ENCODE results near the gene NEURL3. TPM values are rescaled to one million over a fixed set of nuclear protein-coding genes. Genes with fewer than 3 reads are reported as not detected.

The NEURL3 gene
- total and polyA plus RNA-seq, 9 of the 15 experiments (the other 6 are each of a cell fraction or from before 2014, with no cell fraction given) = not detected

DNA sequence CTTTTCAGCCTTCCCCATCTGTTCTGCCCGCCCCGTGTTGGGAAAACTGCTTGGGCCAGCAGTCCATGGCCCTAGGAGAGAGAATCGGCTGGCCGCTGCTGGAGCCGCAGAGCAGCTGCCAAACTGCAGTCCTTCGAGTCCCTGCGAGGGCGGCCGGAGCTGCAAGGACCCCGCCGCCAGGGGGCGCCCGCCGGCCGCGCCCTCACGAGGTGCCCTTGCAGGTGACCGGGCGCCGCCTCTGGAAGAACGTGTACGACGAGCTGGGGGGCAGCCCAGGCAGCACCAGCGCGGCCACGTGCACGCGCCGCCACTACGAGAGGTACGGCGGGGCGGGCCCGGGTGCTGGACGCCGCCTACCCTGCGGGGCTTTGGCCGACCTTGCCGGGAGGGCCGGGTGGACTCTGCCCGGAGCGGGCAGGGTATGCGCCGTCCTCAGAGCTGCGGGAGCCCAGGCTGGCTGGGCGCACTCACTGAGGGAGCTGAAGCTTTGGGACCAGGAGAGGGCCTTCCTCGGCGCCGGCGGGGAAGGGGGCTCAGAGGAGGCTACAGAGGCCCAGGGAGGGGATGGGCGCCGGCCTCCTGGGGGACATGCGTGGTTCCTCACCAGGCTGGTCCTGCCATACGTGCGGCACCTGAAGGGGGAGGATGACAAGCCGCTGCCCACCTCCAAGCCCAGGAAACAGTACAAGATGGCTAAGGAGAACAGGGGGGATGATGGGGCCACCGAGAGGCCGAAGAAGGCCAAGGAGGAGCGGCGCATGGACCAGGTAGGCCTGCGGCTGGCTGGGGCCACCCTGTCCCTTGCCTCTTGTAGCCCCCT, 45.0 kb upstream of the NEURL3 start:
- POLR2A ChIA-PET = interaction anchor here (0.6 to 1.0 kb wide), 4 partner anchors 11 to 266 kb away, joined by 3 to 4 read pairs (median 4); partner anchors contain the start of genes CNNM3 and KANSL3
- DNase-seq (ENCODE audit: extremely low read depth in 1 of 4, low spot score in 3 of 4) = peak; percentile 79 to 86 (median 82)
- Histone ChIP-seq H3K9ac (ENCODE audit: insufficient read depth in 1 of 2, low read depth in 2 of 2, low read length in 2 of 2) (peak overlapping the region in 1 of 2 experiments; percentile 73; a peak in 2 of 4 replicates), H3K4me2 (ENCODE audit: insufficient read depth, low read length) (no peak overlapping the region), H3K4me3 (no peak overlapping the region), H3K27ac (ENCODE audit: extremely low read depth, low read depth, low read length) (no peak overlapping the region), H3K27me3 (ENCODE audit: control insufficient read depth in 2 of 2, insufficient read depth in 2 of 2, low read length in 2 of 2) (no peaks in the 10 kb centered on the region), H3K79me2 (ENCODE audit: control insufficient read depth, insufficient read depth, low read length) (no peaks in the 10 kb centered on the region), H2AFZ (ENCODE audit: low read depth, low read length) (peak overlapping the region; percentile 55; the same call in 1 of the 2 replicates), H3K9me1 (ENCODE audit: control insufficient read depth, insufficient read depth, low read length) (no peaks in the 10 kb centered on the region), H3K4me1 (replicated peaks in 1 of 2; ENCODE audit: control insufficient read depth in 2 of 2, insufficient read depth in 2 of 2, low read length in 2 of 2) (peaks cover 0 to 35% of the 10 kb centered on the region in 2 experiments; a peak in 2 of 5 replicates), H4K20me1 (replicated peaks; ENCODE audit: control insufficient read depth, insufficient read depth, low read length) (no peaks in the 10 kb centered on the region), H3K36me3 (ENCODE audit: control insufficient read depth, insufficient read depth, low read length) (peaks cover 4% of the 10 kb centered on the region; the same call in 1 of the 3 replicates), H3K9me3 (replicated peaks; ENCODE audit: control insufficient read depth, insufficient read depth, low read depth, low read length) (no peaks in the 10 kb centered on the region)
- no TSS peak for BruUV-seq (replicated peaks)
- in situ Hi-C loops (cut with MboI) = loop anchor here (25.0 kb wide), 1 partner anchor 412 kb away; no protein-coding TSS in a partner anchor
- intact Hi-C loops (cut with micrococcal nuclease) = loop anchor here (5.0 to 10.0 kb wide), 3 partner anchors 212 to 412 kb away; partner anchors contain the start of gene CNNM4
- FAIRE-seq = no peak
- 53% methylated on average over 49 of the region's 61 CpGs for WGBS (ENCODE audit: insufficient coverage, low coverage, missing lambda C conversion rate)
- peak; percentile 94 for ATAC-seq
- CTCF ChIA-PET (ENCODE audit: low intra/inter-chr PET ratio) = interaction anchor here (0.7 to 1.2 kb wide), 3 partner anchors 31 to 207 kb away, joined by 3 to 5 read pairs (median 4); no protein-coding TSS in a partner anchor
- TF ChIP-seq BDP1 (IDR thresholded peaks at IDR 0.05; ENCODE audit: insufficient read depth, insufficient read length) (no peak), HOXB6 (CRISPR knock-in tag; IDR thresholded peaks at IDR 0.05; ENCODE audit: borderline replicate concordance) (no peak), PURB (CRISPR knock-in tag; IDR thresholded peaks at IDR 0.05; ENCODE audit: low read depth) (no peak), TCF7 (IDR thresholded peaks at IDR 0.05; ENCODE audit: borderline replicate concordance) (no peak), NFRKB (IDR thresholded peaks at IDR 0.05; ENCODE audit: low read depth) (no peak), HNRNPK (IDR thresholded peaks at IDR 0.05; ENCODE audit: low read depth, low read length, poor library complexity, severe bottlenecking) (no peak), ZNF717 (CRISPR knock-in tag; IDR thresholded peaks at IDR 0.05) (no peak), GABPB1 (CRISPR knock-in tag; IDR thresholded peaks at IDR 0.05) (peak; percentile 31; the same call in 1 of the 2 replicates), ETV5 (CRISPR knock-in tag; IDR thresholded peaks at IDR 0.05; ENCODE audit: low read depth) (no peak), ZKSCAN3 (CRISPR knock-in tag; IDR thresholded peaks at IDR 0.05) (no peak), SRF (CRISPR knock-in tag; IDR thresholded peaks at IDR 0.05) (no peak; a peak in 1 of 4 replicates), POLR2G (IDR thresholded peaks at IDR 0.05; ENCODE audit: low read depth, low read length) (peak; percentile 38; the same call in 1 of the 2 replicates), HMGN3 (IDR thresholded peaks at IDR 0.05; ENCODE audit: borderline replicate concordance, extremely low read depth, insufficient read length, low read depth, low read length) (peak; percentile 25), CBFB (CRISPR knock-in tag; IDR thresholded peaks at IDR 0.05) (no peak), ZNF175 (CRISPR knock-in tag; IDR thresholded peaks at IDR 0.05; ENCODE audit: low read depth) (no peak), ZNF431 (CRISPR knock-in tag; IDR thresholded peaks at IDR 0.05) (no peak), JUN (IDR thresholded peaks at IDR 0.05; ENCODE audit: borderline replicate concordance, low read depth, low read length) (peak; percentile 33; the same call in 1 of the 2 replicates), JUN (CRISPR knock-in tag; IDR thresholded peaks at IDR 0.05; ENCODE audit: borderline replicate concordance) (no peak), SAFB (IDR thresholded peaks at IDR 0.05; ENCODE audit: borderline replicate concordance, low read depth, low read length) (0 out of 2 replicates have a peak, but pooled peaks have one; percentile 34), ZNF143 (CRISPR knock-in tag; IDR thresholded peaks at IDR 0.05) (no peak)
- TF ChIP-seq, protein P1, sequence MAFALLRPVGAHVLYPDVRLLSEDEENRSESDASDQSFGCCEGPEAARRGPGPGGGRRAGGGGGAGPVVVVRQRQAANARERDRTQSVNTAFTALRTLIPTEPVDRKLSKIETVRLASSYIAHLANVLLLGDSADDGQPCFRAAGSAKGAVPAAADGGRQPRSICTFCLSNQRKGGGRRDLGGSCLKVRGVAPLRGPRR (CRISPR knock-in tag; IDR thresholded peaks at IDR 0.05) = no peak
- TF ChIP-seq, protein P2, sequence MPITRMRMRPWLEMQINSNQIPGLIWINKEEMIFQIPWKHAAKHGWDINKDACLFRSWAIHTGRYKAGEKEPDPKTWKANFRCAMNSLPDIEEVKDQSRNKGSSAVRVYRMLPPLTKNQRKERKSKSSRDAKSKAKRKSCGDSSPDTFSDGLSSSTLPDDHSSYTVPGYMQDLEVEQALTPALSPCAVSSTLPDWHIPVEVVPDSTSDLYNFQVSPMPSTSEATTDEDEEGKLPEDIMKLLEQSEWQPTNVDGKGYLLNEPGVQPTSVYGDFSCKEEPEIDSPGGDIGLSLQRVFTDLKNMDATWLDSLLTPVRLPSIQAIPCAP (CRISPR knock-in tag; IDR thresholded peaks at IDR 0.05; ENCODE audit: borderline replicate concordance) = no peak

Data from K562 (cell line).